GM19238 (cell line): ENCODE results near the gene SNX19.
"Not testable (repeated sequence)": the region's sequence is repeated elsewhere in the genome, so short reads cannot be mapped to it uniquely, and the experiment has no call there.

Experiments used
- DNase-seq: peaks from one replicate; pipeline ENCODE4 v3.0.0; 2011; ENCODE audit warnings: low spot score; ENCODE audit not compliant: insufficient read length

The SNX19 gene

GRCh38 chr11:130874396-130874795 lies 41.9 kb downstream of the SNX19 start:
- no peak for DNase-seq

- DNase-seq, result no peak
Observed at GRCh38 chr11:130873761-130874160, 42.5 kb downstream of the SNX19 start.

- no peak for DNase-seq
Observed at GRCh38 chr11:130872981-130873380, 43.3 kb downstream of the SNX19 start.

- no peak for DNase-seq
Observed at GRCh38 chr11:130872513-130872912, 43.8 kb downstream of the SNX19 start.

GRCh38 chr11:130872102-130872501 lies 44.2 kb downstream of the SNX19 start:
- no peak for DNase-seq

GRCh38 chr11:130871616-130872015 lies 44.7 kb downstream of the SNX19 start:
- DNase-seq, result no peak

- no peak for DNase-seq
Observed at GRCh38 chr11:130868721-130869390, 47.4 kb downstream of the SNX19 start.

GRCh38 chr11:130868086-130868710 lies 48.1 kb downstream of the SNX19 start:
- no peak for DNase-seq

- no peak for DNase-seq
Observed at GRCh38 chr11:130866831-130867230, 49.4 kb downstream of the SNX19 start.

GRCh38 chr11:130865774-130866114 lies 50.5 kb downstream of the SNX19 start:
- no peak for DNase-seq

- DNase-seq, result no peak
Observed at GRCh38 chr11:130865091-130865773, 51.0 kb downstream of the SNX19 start.

- DNase-seq, result peak; percentile 56
Observed at GRCh38 chr11:130861902-130862860, 54.1 kb downstream of the SNX19 start.

GRCh38 chr11:130861283-130861682 lies 55.0 kb downstream of the SNX19 start:
- DNase-seq, result no peak

GRCh38 chr11:130859886-130860285 lies 56.4 kb downstream of the SNX19 start:
- no peak for DNase-seq

- DNase-seq, result no peak
Observed at GRCh38 chr11:130858215-130858614, 58.1 kb downstream of the SNX19 start.

- not testable (repeated sequence) for DNase-seq
Observed at GRCh38 chr11:130855707-130856106, 60.6 kb downstream of the SNX19 start.

- no peak for DNase-seq
Observed at GRCh38 chr11:130854483-130854882, 61.8 kb downstream of the SNX19 start.

- DNase-seq, result no peak
Observed at GRCh38 chr11:130852589-130852988, 63.7 kb downstream of the SNX19 start.

GRCh38 chr11:130850185-130850944 lies 65.9 kb downstream of the SNX19 start:
- no peak for DNase-seq

- no peak for DNase-seq
Observed at GRCh38 chr11:130849215-130849568, 67.1 kb downstream of the SNX19 start.
